Kidney (tissue), 13 donors: Measurements from ENCODE around the gene SMIM45.

Experiments
- DNase-seq, 5 donors: peaks; one replicate each; pipeline ENCODE4 v3.0.0-alpha.2; 2013 to 2020
- FAIRE-seq: peaks from 2 replicates; lab custom pipeline; 2012; peaks lifted over from hg19 to GRCh38; lab: Jason Lieb, UNC
- H3K27ac ChIP-seq, 2 donors: one replicate each; pipeline ENCODE4 v1.7.0; 2013; ENCODE audit warnings: low read depth in 2 of 2, low read length in 2 of 2, inconsistent platforms in 1 of 2
- H3K27me3 ChIP-seq: one replicate; pipeline ENCODE4 v1.7.1; 2013; ENCODE audit warnings: low read length, inconsistent platforms; ENCODE audit not compliant: control insufficient read depth, insufficient read depth
- H3K36me3 ChIP-seq, 3 donors: one replicate each; pipeline versions ENCODE4 v1.7.0 to v1.7.1; 2013; ENCODE audit warnings: low read length in 3 of 3, control low read depth in 1 of 3, inconsistent platforms in 1 of 3; ENCODE audit not compliant: insufficient read depth in 3 of 3, control insufficient read depth in 2 of 3
- H3K4me1 ChIP-seq, 3 donors: one replicate each; pipeline versions ENCODE4 v1.7.0 to v1.7.1; 2013; ENCODE audit warnings: low read length in 3 of 3, inconsistent platforms in 1 of 3, low read depth in 1 of 3; ENCODE audit not compliant: control insufficient read depth in 2 of 3, insufficient read depth in 2 of 3
- H3K4me3 ChIP-seq, 3 donors: one replicate each; pipeline versions ENCODE4 v1.7.0 to v1.8.1; 2013; ENCODE audit warnings: low read length in 3 of 3, control low read depth in 1 of 3, inconsistent platforms in 1 of 3
- H3K9ac ChIP-seq, 3 donors: one replicate each; pipeline versions ENCODE4 v1.7.0 to v1.7.1; 2013; ENCODE audit warnings: low read length in 3 of 3, control low read depth in 1 of 3, inconsistent platforms in 1 of 3
- H3K9me3 ChIP-seq, 3 donors: one replicate each; pipeline versions ENCODE4 v1.7.0 to v1.7.1; 2013; ENCODE audit warnings: low read length in 3 of 3, control low read depth in 1 of 3, inconsistent platforms in 1 of 3; ENCODE audit not compliant: control insufficient read depth in 2 of 3, insufficient read depth in 1 of 3
- intact Hi-C: fragments of 100-400 bp; cut with DNase I; formaldehyde crosslinking; loops from one replicate; pipeline ENCODE4 v1.11.1; 2022
- TF ChIP-seq, protein P1 (sequence below): IDR thresholded peaks from 3 replicates; pipeline ENCODE4 v1.5.1; 2012; ENCODE audit warnings: mild to moderate bottlenecking, moderate library complexity, borderline replicate concordance; ENCODE audit not compliant: insufficient read depth; ENCODE audit errors: extremely low read depth
- donor health status: control.
- donor health status: control.
- donor health status: control.
- donor health status: control.
- donor health status: control.
- donor health status: DM: yes; HTN: yes; CAD: no.
- donor health status: Normal renal cell carcinoma (clear cell type).

SMIM45 gene

GRCh38 chr22:41913842-41914534, 38.0 kb upstream of the SMIM45 start:
- Histone ChIP-seq H3K4me1 (peaks cover 0 to 12% (median 0%) of the 10 kb centered on the region in 3 donors), H3K36me3 (no peaks in the 10 kb centered on the region), H3K27ac (no peak overlapping the region), H3K9me3 (no peaks in the 10 kb centered on the region), H3K27me3 (peaks cover 31% of the 10 kb centered on the region), H3K9ac (no peak overlapping the region), H3K4me3 (no peak overlapping the region)
- TF ChIP-seq, protein P1, sequence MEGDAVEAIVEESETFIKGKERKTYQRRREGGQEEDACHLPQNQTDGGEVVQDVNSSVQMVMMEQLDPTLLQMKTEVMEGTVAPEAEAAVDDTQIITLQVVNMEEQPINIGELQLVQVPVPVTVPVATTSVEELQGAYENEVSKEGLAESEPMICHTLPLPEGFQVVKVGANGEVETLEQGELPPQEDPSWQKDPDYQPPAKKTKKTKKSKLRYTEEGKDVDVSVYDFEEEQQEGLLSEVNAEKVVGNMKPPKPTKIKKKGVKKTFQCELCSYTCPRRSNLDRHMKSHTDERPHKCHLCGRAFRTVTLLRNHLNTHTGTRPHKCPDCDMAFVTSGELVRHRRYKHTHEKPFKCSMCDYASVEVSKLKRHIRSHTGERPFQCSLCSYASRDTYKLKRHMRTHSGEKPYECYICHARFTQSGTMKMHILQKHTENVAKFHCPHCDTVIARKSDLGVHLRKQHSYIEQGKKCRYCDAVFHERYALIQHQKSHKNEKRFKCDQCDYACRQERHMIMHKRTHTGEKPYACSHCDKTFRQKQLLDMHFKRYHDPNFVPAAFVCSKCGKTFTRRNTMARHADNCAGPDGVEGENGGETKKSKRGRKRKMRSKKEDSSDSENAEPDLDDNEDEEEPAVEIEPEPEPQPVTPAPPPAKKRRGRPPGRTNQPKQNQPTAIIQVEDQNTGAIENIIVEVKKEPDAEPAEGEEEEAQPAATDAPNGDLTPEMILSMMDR = no peak
- FAIRE-seq (no peak), DNase-seq (peak in 4 of 5 donors; percentile 49 to 87 (median 71))
- intact Hi-C loops = no loop called here

DNA sequence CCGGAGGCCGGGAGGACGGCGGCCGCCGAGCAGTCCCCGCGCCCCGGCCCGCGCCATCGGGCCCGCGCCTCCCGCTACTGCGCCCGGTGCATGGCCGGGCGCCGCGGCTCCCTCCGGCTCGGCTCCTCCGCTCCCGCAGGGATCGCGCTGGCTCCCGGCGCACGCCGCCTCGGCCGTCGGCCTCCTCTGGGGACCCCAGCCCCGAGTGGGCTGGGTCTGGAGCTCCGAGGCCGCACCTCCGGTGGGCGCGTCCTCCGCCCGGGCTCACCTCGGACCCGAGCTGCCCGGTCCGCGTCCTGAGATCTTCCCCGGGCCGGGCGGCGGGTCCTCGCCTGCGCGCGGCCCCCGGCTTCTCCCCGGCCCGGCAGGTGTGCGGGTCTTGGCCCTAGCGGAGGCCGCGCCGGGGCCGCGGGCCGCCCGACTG, 37.3 kb upstream of the SMIM45 start:
- Histone ChIP-seq H3K4me1 (peaks cover 0 to 16% (median 0%) of the 10 kb centered on the region in 3 donors), H3K27me3 (peaks cover 31% of the 10 kb centered on the region), H3K36me3 (no peaks in the 10 kb centered on the region), H3K27ac (no peak overlapping the region), H3K9me3 (no peaks in the 10 kb centered on the region), H3K9ac (no peak overlapping the region), H3K4me3 (no peak overlapping the region)
- TF ChIP-seq, protein P1 = no peak
- intact Hi-C loops = no loop called here
- FAIRE-seq (no peak), DNase-seq (peak in 1 of 5 donors; percentile 35)

DNA sequence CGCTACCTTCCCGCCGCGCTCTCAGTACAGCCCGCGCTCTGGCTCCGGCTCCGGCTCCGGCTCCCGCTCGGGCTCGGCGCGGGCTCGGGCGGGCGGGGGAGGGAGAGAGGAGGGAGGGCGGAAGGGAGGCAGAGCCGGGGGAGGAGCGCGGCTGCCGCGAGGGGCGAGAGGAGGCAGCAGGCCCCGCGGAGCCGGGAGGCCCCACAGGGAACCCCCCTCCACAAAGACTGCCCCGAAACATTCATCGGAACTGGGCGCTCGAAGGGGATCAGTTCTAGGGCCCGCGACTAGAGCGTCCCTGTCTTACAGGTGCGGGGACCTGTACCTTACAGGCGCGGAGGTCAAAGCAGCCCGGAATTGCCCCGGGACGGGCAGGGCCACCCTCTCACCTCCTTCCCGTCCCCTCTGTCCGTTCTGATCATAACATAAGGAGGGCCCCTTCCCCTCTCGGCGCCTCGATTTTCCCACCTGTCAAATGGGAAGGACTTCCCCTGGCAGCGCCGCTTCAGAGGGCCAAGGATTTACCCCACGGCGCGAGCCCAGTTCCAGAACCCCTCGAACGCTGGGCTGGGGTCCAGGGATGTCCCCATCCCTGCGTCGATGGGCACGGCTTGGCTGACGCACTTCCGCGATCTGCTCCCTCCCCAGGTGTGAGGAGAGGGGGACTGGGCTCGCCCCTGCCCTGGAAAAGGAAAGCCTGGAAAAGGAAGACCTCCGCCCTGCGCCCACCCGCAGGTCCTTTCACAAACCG, 36.7 kb upstream of the SMIM45 start, which contains the start of gene SHISA8:
TSS of gene SHISA8 (minus strand) at position 40 of the 751 bp plus-strand sequence. CDS start 407 bp downstream, outside the sequence.
- FAIRE-seq = no peak
- intact Hi-C loops = no loop called here
- peak in 4 of 5 donors; percentile 77 to 90 (median 82) for DNase-seq
- Histone ChIP-seq H3K9ac (no peak within 1 kb of the TSS), H3K27me3 (peaks cover 31% of the 10 kb centered on the region), H3K36me3 (no peaks in the 10 kb centered on the region), H3K4me3 (no peak within 1 kb of the TSS), H3K9me3 (no peaks in the 10 kb centered on the region), H3K4me1 (peaks cover 0 to 16% (median 0%) of the 10 kb centered on the region in 3 donors), H3K27ac (no peak within 1 kb of the TSS)
- TF ChIP-seq, protein P1 = no peak
